Panc1 (cell line): ENCODE measurements around the gene ZC3H14. TPM values are rescaled to one million over a fixed set of nuclear protein-coding genes. Genes with fewer than 3 reads are reported as not detected.

Source experiments
- ATAC-seq: fragments of 200-7000 bp; cut with Tn5 transposase; 2 replicates; pipeline ENCODE4 v1.9.1; 2020; ENCODE audit warnings: mild to moderate bottlenecking, moderate library complexity
- BruUV-seq: library from RNA; stranded (reverse); fragments of 400-500 nt; replicated peaks from 2 replicates; lab custom pipeline; 2021; lab: Mats Ljungman, UMichigan
- CTCF ChIA-PET: fragments of 300-600 bp; sonication (Branson Sonifier 250); formaldehyde crosslinking; loops from one replicate; lab custom pipeline; 2022; ENCODE audit warnings: antibody characterized with exemption; lab: Charles Lee
- POLR2A ChIA-PET: fragments of 300-600 bp; sonication (Branson Sonifier 250); formaldehyde crosslinking; loops from one replicate; lab custom pipeline; 2022; ENCODE audit warnings: antibody characterized with exemption; lab: Charles Lee
- DNase-seq: peaks from one replicate; pipeline ENCODE4 v3.0.0-alpha.2; 2010; ENCODE audit warnings: low read depth, low spot score
- H3K27ac ChIP-seq: 2 replicates; pipeline ENCODE4 v1.5.1; 2011; ENCODE audit warnings: mild to moderate bottlenecking, low read length, inconsistent platforms
- H3K27me3 ChIP-seq: fragments of 200-500 bp; sonication (Bioruptor generic); 2 replicates; pipeline ENCODE4 v1.6.0; 2014; ENCODE audit warnings: low read length, inconsistent platforms; ENCODE audit not compliant: control insufficient read depth, insufficient read depth
- H3K36me3 ChIP-seq: fragments of 200-500 bp; sonication (Bioruptor generic); 2 replicates; pipeline ENCODE4 v1.5.1; 2014; ENCODE audit warnings: inconsistent platforms, mild to moderate bottlenecking, low read length, moderate library complexity; ENCODE audit not compliant: control insufficient read depth, insufficient read depth
- H3K4me1 ChIP-seq: 2 replicates; pipeline ENCODE4 v1.5.1; 2011; ENCODE audit warnings: inconsistent platforms, mild to moderate bottlenecking, low read length, moderate library complexity; ENCODE audit not compliant: control insufficient read depth, insufficient read depth
- H3K4me3 ChIP-seq, 2 experiments: 2 replicates each; pipeline ENCODE4 v1.5.1; 2011 to 2012; ENCODE audit warnings: low read depth in 2 of 2, low read length in 2 of 2, mild to moderate bottlenecking in 2 of 2, inconsistent platforms in 1 of 2, moderate library complexity in 1 of 2
- H3K9me3 ChIP-seq: fragments of 200-500 bp; sonication (Bioruptor generic); 2 replicates; pipeline ENCODE4 v1.5.1; 2014; ENCODE audit warnings: low read depth, mild to moderate bottlenecking, inconsistent platforms, low read length, moderate library complexity; ENCODE audit not compliant: control insufficient read depth, insufficient read depth
- CTCF ChIP-seq: fragments of 450-650 bp; IDR thresholded peaks from 2 replicates; pipeline ENCODE4 v1.5.1; 2017; ENCODE audit warnings: mild to moderate bottlenecking
- POLR2AphosphoS5 ChIP-seq: IDR thresholded peaks from 2 replicates; pipeline ENCODE4 v1.6.1; 2012; ENCODE audit warnings: mild to moderate bottlenecking, low read depth, low read length, moderate library complexity
- SIN3A ChIP-seq: IDR thresholded peaks from 2 replicates; pipeline ENCODE4 v1.6.1; 2012; ENCODE audit warnings: low read depth, mild to moderate bottlenecking, low read length, moderate library complexity, borderline replicate concordance; ENCODE audit not compliant: insufficient read depth
- TCF7L2 ChIP-seq: IDR thresholded peaks from 2 replicates; pipeline ENCODE4 v1.6.1; 2011; ENCODE audit warnings: mild to moderate bottlenecking, low read depth, low read length, inconsistent platforms
- in situ Hi-C: cut with HindIII; loops from 2 replicates; pipeline ENCODE4 v1.10.0; 2016; ENCODE audit warnings: low sequenced_read_pairs, low pct_unique_long_range_greater_than_20kb
- intact Hi-C: fragments of 100-400 bp; cut with micrococcal nuclease; formaldehyde crosslinking; loops from one replicate; pipeline ENCODE4 v1.10.0; 2022; ENCODE audit not compliant: unreplicated experiment
- total RNA-seq: library from RNA; stranded (reverse); gene quantifications from one replicate; pipeline ENCODE4 v1.2.1, GENCODE V29; 2021; ENCODE audit not compliant: unreplicated experiment
- TF ChIP-seq, protein P1 (sequence below), 2 experiments: IDR thresholded peaks; 2 replicates each; pipeline ENCODE4 v1.6.1; 2011 to 2012; ENCODE audit warnings: low read depth in 2 of 2, control low read depth in 1 of 2, low read length in 1 of 2, mild to moderate bottlenecking in 1 of 2, moderate library complexity in 1 of 2; ENCODE audit not compliant: insufficient read depth in 1 of 2

ZC3H14 gene
- total RNA-seq, 1 experiment from 2014 or later = 57.1 TPM

- ATAC-seq (no peak), DNase-seq (no peak)
- Histone ChIP-seq H3K9me3 (no peaks in the 10 kb centered on the region), H3K4me1 (no peaks in the 10 kb centered on the region), H3K27ac (no peak overlapping the region), H3K4me3 (no peak overlapping the region), H3K36me3 (peaks cover 39% of the 10 kb centered on the region), H3K27me3 (no peaks in the 10 kb centered on the region)
- TF ChIP-seq SIN3A (no peak), TCF7L2 (no peak), CTCF (no peak)
- BruUV-seq = no TSS peak
- intact Hi-C loops = no loop called here
- in situ Hi-C loops = no loop called here
- CTCF ChIA-PET = no interaction called here
- POLR2A ChIA-PET = no interaction called here
Observed at GRCh38 chr14:88576222-88576621, 13.4 kb downstream of the ZC3H14 start.

DNA sequence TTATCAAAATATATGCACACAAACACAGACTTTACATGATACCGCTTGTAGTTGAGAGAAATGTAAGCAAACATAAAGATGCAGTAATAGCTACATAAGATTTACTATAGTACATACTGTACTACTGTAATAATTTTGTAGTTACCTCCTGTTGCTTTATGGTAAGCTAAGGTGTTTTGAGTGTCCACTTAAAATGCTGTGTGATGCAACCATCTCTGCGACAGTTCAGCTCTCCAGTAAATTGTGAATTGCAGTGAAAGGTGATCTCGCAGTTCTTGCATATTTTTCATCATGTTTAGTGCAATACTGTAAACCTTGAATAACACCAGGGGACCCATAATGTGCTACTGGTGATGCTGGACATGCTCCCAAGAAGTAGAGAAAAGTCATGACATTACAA is 21.6 kb downstream of the ZC3H14 start:
- ATAC-seq = no peak
- Histone ChIP-seq H3K27me3 (no peaks in the 10 kb centered on the region), H3K4me3 (no peak overlapping the region), H3K27ac (no peak overlapping the region), H3K4me1 (no peaks in the 10 kb centered on the region), H3K36me3 (peaks cover 23% of the 10 kb centered on the region), H3K9me3 (no peaks in the 10 kb centered on the region)
- intact Hi-C loops = no loop called here
- DNase-seq = no peak
- ChIA-PET POLR2A (no interaction called here), CTCF (interaction anchor here (0.7 kb wide), 1 partner anchor 395 kb away, joined by 3 read pairs; no protein-coding TSS in a partner anchor)
- in situ Hi-C loops = no loop called here
- no TSS peak for BruUV-seq
- TF ChIP-seq SIN3A (no peak), CTCF (no peak), TCF7L2 (no peak), POLR2AphosphoS5 (no peak)
- TF ChIP-seq, protein P1, sequence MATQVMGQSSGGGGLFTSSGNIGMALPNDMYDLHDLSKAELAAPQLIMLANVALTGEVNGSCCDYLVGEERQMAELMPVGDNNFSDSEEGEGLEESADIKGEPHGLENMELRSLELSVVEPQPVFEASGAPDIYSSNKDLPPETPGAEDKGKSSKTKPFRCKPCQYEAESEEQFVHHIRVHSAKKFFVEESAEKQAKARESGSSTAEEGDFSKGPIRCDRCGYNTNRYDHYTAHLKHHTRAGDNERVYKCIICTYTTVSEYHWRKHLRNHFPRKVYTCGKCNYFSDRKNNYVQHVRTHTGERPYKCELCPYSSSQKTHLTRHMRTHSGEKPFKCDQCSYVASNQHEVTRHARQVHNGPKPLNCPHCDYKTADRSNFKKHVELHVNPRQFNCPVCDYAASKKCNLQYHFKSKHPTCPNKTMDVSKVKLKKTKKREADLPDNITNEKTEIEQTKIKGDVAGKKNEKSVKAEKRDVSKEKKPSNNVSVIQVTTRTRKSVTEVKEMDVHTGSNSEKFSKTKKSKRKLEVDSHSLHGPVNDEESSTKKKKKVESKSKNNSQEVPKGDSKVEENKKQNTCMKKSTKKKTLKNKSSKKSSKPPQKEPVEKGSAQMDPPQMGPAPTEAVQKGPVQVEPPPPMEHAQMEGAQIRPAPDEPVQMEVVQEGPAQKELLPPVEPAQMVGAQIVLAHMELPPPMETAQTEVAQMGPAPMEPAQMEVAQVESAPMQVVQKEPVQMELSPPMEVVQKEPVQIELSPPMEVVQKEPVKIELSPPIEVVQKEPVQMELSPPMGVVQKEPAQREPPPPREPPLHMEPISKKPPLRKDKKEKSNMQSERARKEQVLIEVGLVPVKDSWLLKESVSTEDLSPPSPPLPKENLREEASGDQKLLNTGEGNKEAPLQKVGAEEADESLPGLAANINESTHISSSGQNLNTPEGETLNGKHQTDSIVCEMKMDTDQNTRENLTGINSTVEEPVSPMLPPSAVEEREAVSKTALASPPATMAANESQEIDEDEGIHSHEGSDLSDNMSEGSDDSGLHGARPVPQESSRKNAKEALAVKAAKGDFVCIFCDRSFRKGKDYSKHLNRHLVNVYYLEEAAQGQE (IDR thresholded peaks at IDR 0.05; ENCODE audit: insufficient read depth in 1 of 2, low read depth in 2 of 2, low read length in 1 of 2) = no peak
